ENCODE data around the gene CFAP119. TPM values are rescaled to one million over a fixed set of nuclear protein-coding genes. Genes with fewer than 3 reads are reported as not detected.

CFAP119 gene
- total and polyA plus RNA-seq, 9 of the 15 experiments (the other 6 are each of a cell fraction or from before 2014, with no cell fraction given), result 5.5 to 33.7 (median 9.6) TPM

DNA sequence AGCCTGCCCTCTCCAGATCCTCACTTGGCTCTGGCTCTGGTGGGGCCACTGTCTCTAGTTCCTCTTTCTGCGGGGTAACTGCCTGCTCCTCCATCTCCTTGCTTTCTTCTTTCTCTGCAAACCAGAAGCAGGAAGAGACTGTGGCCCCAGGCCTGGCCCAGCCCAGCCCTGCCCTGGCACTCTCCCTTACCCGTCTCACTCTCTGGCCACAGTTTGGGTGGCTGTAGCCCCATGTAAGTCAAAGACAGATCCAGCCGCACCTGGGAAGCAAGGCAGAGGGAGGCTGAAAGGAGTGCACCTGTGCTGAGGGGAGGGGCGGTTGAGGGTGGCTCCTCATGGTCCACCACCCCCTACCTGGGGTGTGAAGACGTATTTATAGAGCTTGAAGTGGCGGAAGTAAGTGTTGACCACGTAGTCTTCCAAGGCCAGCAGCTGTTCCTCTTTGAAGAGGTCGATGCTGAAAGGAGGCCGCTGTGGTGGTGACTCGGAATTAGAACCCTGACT lies 2.8 kb downstream of the CFAP119 start (continued):
- no peak for TF ChIP-seq TAL1 (IDR thresholded peaks at IDR 0.05)

DNA sequence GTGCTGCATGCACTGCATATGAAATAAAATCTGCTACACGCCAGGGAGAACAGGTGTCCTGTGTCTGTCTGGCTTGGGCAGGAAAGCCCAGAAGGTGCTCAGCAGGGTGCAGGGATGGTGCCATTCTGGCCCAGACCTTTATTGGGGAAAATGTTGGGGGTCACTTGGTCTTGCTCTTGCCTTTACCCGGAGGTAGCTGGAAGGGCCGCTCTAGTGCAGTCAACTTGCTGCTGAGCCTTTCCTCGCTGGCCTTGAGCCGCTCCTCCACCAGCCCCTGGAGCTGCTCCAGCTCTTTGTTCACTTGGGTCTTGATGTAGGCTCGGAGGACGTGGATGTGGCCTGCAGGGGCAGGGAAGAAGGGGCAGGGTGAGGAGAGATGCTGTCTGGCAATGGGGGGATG lies 4.5 kb downstream of the CFAP119 start:
- Histone ChIP-seq H2AFZ (ENCODE audit: low read depth, low read length) (no peak overlapping the region), H3K79me2 (ENCODE audit: control insufficient read depth, insufficient read depth, low read length) (peaks cover 19% of the 10 kb centered on the region), H3K9me1 (ENCODE audit: control insufficient read depth, insufficient read depth, low read length) (no peaks in the 10 kb centered on the region), H3K9me3 (replicated peaks; ENCODE audit: control insufficient read depth, insufficient read depth, low read depth, low read length) (no peaks in the 10 kb centered on the region), H3K27me3 (ENCODE audit: control insufficient read depth in 2 of 2, insufficient read depth in 2 of 2, low read length in 2 of 2) (no peaks in the 10 kb centered on the region), H3K36me3 (ENCODE audit: control insufficient read depth, insufficient read depth, low read length) (peaks cover 74% of the 10 kb centered on the region), H3K27ac (ENCODE audit: extremely low read depth, low read depth, low read length) (no peak overlapping the region), H3K9ac (ENCODE audit: insufficient read depth in 1 of 2, low read depth in 2 of 2, low read length in 2 of 2) (peak overlapping the region in 1 of 2 experiments; percentile 36; a peak in 2 of 4 replicates), H3K4me3 (no peak overlapping the region), H3K4me2 (ENCODE audit: insufficient read depth, low read length) (no peak overlapping the region), H3K4me1 (replicated peaks in 1 of 2; ENCODE audit: control insufficient read depth in 2 of 2, insufficient read depth in 2 of 2, low read length in 2 of 2) (peaks cover 8 to 24% of the 10 kb centered on the region in 2 experiments; a peak in 3 of 5 replicates), H4K20me1 (replicated peaks; ENCODE audit: control insufficient read depth, insufficient read depth, low read length) (no peaks in the 10 kb centered on the region)
- intact Hi-C loops (cut with micrococcal nuclease), result no loop called here
- WGBS (ENCODE audit: insufficient coverage, low coverage, missing lambda C conversion rate), result 89% methylated on average over 7 of the region's 7 CpGs
- no peak for FAIRE-seq
- ChIA-PET POLR2A (interaction anchor here (0.6 to 2.0 kb wide), 5 partner anchors 9 to 164 kb away, joined by 3 to 9 read pairs (median 3); partner anchors contain the start of gene PHKG2), CTCF (ENCODE audit: low intra/inter-chr PET ratio) (no interaction called here)
- BruUV-seq (replicated peaks), result no TSS peak
- no peak for ATAC-seq
- in situ Hi-C loops (cut with MboI), result no loop called here
- TF ChIP-seq POLR2A (conservative IDR thresholded peaks at IDR 0.05) (peak; percentile 4; the same call in 1 of the 2 replicates), POLR2B (IDR thresholded peaks at IDR 0.05; ENCODE audit: low read depth, partially characterized antibody) (peak; percentile 25), ZNF764 (CRISPR knock-in tag; IDR thresholded peaks at IDR 0.05; ENCODE audit: low read depth) (no peak)
- DNase-seq (ENCODE audit: extremely low read depth in 1 of 4, low spot score in 3 of 4), result no peak

DNA sequence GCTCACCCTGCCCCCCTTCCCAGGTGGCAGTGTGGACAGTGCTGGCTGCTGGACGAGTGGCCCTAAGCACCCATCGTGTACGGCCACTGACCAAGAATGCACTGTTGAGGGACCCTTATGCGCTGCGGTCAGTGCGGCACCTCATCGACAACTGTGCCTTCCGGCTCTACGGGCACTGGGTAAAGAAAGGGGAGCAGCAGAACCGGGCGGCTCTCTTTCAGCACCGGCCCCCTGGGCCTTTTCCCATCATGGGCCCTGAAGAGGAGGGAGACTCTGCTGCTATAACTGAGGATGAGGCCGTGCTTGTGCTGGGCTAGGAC lies 5.1 kb downstream of the CFAP119 start:
- in situ Hi-C loops (cut with MboI), result no loop called here
- Histone ChIP-seq H3K9ac (ENCODE audit: insufficient read depth in 1 of 2, low read depth in 2 of 2, low read length in 2 of 2) (no peak overlapping the region; a peak in 1 of 4 replicates), H3K79me2 (ENCODE audit: control insufficient read depth, insufficient read depth, low read length) (peaks cover 14% of the 10 kb centered on the region; the same call in 2 of the 3 replicates), H2AFZ (ENCODE audit: low read depth, low read length) (no peak overlapping the region), H3K9me3 (replicated peaks; ENCODE audit: control insufficient read depth, insufficient read depth, low read depth, low read length) (no peaks in the 10 kb centered on the region), H3K27me3 (ENCODE audit: control insufficient read depth in 2 of 2, insufficient read depth in 2 of 2, low read length in 2 of 2) (no peaks in the 10 kb centered on the region), H3K36me3 (ENCODE audit: control insufficient read depth, insufficient read depth, low read length) (peaks cover 79% of the 10 kb centered on the region), H4K20me1 (replicated peaks; ENCODE audit: control insufficient read depth, insufficient read depth, low read length) (no peaks in the 10 kb centered on the region), H3K4me2 (ENCODE audit: insufficient read depth, low read length) (no peak overlapping the region), H3K4me1 (replicated peaks in 1 of 2; ENCODE audit: control insufficient read depth in 2 of 2, insufficient read depth in 2 of 2, low read length in 2 of 2) (peaks cover 8 to 20% of the 10 kb centered on the region in 2 experiments; a peak in 3 of 5 replicates), H3K9me1 (ENCODE audit: control insufficient read depth, insufficient read depth, low read length) (no peaks in the 10 kb centered on the region), H3K27ac (ENCODE audit: extremely low read depth, low read depth, low read length) (no peak overlapping the region), H3K4me3 (no peak overlapping the region)
- FAIRE-seq (no peak), ATAC-seq (no peak), DNase-seq (ENCODE audit: extremely low read depth in 1 of 4, low spot score in 3 of 4) (no peak)
- TF ChIP-seq POLR2G (IDR thresholded peaks at IDR 0.05; ENCODE audit: low read depth, low read length) (peak; percentile 46), TBP (optimal IDR thresholded peaks at IDR 0.05; ENCODE audit: low read depth, low read length) (no peak), XRCC3 (IDR thresholded peaks at IDR 0.05) (no peak), MCM5 (IDR thresholded peaks at IDR 0.05; ENCODE audit: low read depth) (no peak)
- ChIA-PET CTCF (ENCODE audit: low intra/inter-chr PET ratio) (no interaction called here), POLR2A (interaction anchor here (0.6 to 2.0 kb wide), 5 partner anchors 9 to 100 kb away, joined by 3 to 9 read pairs (median 3); partner anchors contain the start of genes PHKG2 and SRCAP)
- intact Hi-C loops (cut with micrococcal nuclease), result no loop called here
- 94% methylated on average over 7 of the region's 13 CpGs for WGBS (ENCODE audit: insufficient coverage, low coverage, missing lambda C conversion rate)
- BruUV-seq (replicated peaks), result no TSS peak

Data from K562 (cell line).